Retinal pigment epithelial cell (primary cell): ENCODE results near the gene SYT13.

ENCODE experiments used
- DNase-seq: peaks from one replicate; pipeline ENCODE4 v3.0.0-alpha.2; 2010; ENCODE audit warnings: low read depth
- H3K4me3 ChIP-seq: 2 replicates; pipeline ENCODE4 v1.5.1; 2011; ENCODE audit warnings: mild to moderate bottlenecking, low read length, control low read depth, moderate library complexity
- TF ChIP-seq, protein P1 (sequence below): conservative IDR thresholded peaks from 2 replicates; pipeline ENCODE4 v1.5.1; 2011; ENCODE audit warnings: low read depth, low read length, control low read depth, inconsistent platforms

The SYT13 gene

DNA sequence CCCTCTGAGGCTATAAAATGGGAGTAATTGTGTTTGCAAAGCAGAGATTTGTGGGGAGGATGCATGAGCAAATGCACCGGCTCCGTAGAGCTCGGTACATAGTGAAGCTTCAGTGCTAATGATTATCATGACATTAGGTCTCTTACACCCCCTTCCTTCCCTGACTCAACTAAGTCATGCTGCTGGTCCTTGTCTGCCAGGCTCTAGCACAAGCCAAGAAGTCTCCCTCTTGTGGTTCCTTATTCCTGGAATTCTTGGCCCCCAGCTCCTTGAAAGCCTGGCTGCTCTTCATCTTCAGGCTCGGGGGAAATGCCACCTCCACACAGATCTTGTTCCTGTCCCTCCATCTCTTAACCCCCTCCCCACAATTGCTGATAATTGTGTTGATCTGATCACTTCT is 45.7 kb upstream of the SYT13 start:
- no peak overlapping the region for H3K4me3 ChIP-seq
- TF ChIP-seq, protein P1, sequence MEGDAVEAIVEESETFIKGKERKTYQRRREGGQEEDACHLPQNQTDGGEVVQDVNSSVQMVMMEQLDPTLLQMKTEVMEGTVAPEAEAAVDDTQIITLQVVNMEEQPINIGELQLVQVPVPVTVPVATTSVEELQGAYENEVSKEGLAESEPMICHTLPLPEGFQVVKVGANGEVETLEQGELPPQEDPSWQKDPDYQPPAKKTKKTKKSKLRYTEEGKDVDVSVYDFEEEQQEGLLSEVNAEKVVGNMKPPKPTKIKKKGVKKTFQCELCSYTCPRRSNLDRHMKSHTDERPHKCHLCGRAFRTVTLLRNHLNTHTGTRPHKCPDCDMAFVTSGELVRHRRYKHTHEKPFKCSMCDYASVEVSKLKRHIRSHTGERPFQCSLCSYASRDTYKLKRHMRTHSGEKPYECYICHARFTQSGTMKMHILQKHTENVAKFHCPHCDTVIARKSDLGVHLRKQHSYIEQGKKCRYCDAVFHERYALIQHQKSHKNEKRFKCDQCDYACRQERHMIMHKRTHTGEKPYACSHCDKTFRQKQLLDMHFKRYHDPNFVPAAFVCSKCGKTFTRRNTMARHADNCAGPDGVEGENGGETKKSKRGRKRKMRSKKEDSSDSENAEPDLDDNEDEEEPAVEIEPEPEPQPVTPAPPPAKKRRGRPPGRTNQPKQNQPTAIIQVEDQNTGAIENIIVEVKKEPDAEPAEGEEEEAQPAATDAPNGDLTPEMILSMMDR, result no peak
- DNase-seq, result no peak

DNA sequence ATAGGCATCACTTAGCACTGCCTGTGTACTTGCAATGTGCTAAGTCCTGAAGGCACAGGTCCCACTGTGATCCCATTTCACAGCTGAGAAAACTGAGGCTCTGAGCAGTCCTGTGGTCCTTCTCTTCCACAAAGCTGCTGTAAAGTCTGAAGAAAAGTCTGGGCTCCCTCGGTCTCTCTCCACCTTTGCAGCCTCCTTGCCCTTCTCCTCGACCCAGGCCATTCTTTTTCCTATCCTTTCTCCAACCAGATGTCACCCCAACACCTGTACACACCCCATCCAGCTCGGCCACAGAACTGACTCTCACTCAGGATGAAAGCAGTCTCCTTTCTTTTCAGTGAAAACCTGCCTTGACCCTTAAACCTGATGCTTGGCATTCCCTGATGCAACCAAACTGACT is 42.6 kb upstream of the SYT13 start:
- no peak for DNase-seq
- TF ChIP-seq, protein P1, result no peak
- H3K4me3 ChIP-seq, result no peak overlapping the region

DNA sequence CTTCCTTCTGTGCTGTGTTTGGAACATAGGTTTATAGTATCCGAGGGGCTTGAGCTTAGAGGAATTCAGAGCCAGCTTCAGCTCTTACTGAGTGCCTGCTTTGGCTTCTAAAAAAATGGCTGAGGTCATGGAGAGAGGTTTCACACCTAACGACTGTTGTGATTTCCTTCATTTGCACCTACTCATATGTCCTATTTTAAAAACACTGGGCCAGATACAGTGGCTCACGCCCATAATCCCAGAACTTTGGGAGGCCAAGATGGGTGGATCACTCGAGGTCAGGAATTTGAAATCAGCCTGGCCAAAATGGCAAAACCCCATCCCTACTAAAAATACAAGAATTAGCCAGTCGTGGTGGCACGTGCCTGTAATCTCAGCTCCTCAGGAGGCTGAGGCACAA is 38.3 kb upstream of the SYT13 start:
- no peak for DNase-seq
- no peak overlapping the region for H3K4me3 ChIP-seq
- TF ChIP-seq, protein P1, result no peak

DNA sequence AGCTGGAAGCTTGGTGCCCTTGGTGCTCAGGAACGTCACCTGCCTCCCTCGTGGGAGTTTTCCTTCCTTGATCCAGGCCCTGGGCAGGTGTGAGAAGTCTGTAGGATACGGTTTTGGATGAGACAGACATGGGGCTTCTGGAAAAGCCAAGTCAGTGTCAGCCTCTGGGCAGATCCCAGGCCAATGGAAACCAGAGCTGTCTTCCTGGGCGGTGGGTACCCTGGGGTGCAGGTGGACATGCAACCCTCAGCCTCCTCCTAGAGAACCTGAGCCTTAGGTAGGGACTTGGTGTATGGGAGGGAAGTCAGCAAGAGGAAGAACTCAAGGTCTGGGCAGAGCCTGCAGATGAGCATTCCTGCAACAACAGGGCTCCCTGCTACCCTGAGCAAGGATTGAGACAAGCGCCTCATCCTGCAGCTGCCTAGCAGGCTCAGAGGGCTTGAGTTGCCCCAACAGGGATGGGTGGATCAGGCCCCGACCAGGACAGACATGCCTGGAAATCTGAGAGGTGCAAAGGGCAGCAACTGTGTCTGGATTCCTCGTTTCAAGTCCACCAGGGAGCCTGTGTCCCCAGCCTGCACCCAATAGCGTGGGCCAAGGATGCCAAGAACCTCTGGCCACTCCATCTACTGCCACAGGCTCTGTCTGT is 37.6 kb upstream of the SYT13 start:
- H3K4me3 ChIP-seq, result no peak overlapping the region
- no peak for DNase-seq
- TF ChIP-seq, protein P1, result no peak

DNA sequence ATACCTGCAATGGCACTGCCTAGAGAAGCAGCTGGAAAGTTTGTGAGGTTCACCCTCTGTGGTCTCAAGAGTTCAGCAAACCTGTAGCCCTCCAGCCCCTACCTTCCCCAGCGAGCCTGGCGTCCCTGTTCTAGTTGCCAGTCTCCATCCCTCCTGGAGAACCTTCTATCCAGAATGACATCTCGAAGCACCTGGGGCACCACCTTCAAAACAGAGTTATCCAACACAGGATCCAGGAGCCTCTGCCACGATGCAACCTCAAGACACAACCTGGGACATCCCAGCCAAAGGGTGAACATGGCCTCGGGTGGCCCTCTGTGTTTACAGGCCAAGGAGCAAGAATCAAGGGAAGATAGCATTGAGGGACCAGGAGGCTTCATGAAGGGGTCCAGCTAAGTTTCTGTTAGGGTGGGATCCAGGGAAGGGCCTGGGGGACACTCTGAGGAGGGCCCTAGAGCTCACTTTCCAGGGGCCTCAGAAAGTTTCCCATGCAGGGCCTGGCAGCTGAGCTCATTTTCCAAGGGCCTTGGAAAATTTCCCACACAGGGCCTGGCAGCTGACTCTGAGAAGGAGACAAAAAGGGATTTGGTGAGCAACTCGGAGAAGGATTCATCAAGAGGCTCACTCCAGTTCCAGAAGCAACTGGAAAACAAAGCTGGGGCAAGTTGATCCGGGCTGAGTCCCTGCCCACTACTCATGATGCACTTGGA is 36.9 kb upstream of the SYT13 start:
- TF ChIP-seq, protein P1, result no peak
- H3K4me3 ChIP-seq, result no peak overlapping the region
- no peak for DNase-seq

DNA sequence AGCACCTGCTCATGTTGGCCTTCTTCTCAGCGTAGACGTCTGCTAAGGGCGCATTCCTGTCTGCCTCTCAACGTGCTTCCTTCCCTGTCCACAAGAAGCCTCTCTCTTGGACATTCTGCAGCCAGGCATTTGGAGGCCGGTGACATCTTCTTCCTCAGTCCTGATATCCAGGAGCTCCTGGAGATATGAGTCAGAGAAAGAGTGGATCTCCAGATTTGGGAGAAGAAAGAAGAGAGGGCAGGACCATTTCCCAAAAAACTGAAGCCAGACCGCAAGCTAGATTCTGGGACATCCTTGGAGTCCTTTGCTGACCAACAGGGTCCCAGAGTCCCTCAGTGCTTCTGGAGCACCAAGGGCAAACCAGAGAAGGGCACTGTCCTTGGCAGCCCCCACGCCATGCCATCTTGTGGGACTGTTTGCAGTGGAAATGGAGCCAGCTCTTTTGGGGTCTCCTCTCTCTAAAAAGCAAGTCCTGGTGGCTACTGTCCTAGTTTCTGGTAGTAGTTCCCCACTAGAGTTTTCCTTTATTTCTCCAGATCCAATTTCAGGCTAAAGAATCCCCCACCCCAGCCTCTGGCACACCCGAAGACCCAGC is 36.1 kb upstream of the SYT13 start:
- TF ChIP-seq, protein P1, result no peak

More for the DNA sequence above, 36.1 kb upstream of the SYT13 start:
- no peak for DNase-seq
- H3K4me3 ChIP-seq, result no peak overlapping the region
